Omental fat pad (tissue), 4 donors: ENCODE results near the gene ABI1. TPM values are rescaled to one million over a fixed set of nuclear protein-coding genes. Genes with fewer than 3 reads are reported as not detected.

Experiments used
- ATAC-seq: fragments of 150-250 bp; one replicate; pipeline ENCODE4 v1.9.1; 2016; ENCODE audit warnings: mild to moderate bottlenecking, moderate library complexity; ENCODE audit not compliant: low FRiP score
- DNase-seq: peaks from one replicate; pipeline ENCODE4 v3.0.0-alpha.2; 2019; ENCODE audit warnings: low spot score
- total RNA-seq, 4 donors: library from RNA; depleted of rRNA; stranded (reverse); fragments of >200 nt; gene quantifications; one replicate each; pipeline ENCODE4 v1.1.0, GENCODE V29; 2016
- TF ChIP-seq, protein P1 (sequence below), 3 donors: fragments of 450-650 bp; IDR thresholded peaks; one replicate each; pipeline ENCODE4 v1.5.1; 2016 to 2017; ENCODE audit warnings: antibody characterized with exemption in 3 of 3, mild to moderate bottlenecking in 3 of 3, moderate library complexity in 2 of 3

Gene ABI1
- total RNA-seq, 4 donors from 2014 or later = 35.4 to 51.1 (median 39.8) TPM

DNA sequence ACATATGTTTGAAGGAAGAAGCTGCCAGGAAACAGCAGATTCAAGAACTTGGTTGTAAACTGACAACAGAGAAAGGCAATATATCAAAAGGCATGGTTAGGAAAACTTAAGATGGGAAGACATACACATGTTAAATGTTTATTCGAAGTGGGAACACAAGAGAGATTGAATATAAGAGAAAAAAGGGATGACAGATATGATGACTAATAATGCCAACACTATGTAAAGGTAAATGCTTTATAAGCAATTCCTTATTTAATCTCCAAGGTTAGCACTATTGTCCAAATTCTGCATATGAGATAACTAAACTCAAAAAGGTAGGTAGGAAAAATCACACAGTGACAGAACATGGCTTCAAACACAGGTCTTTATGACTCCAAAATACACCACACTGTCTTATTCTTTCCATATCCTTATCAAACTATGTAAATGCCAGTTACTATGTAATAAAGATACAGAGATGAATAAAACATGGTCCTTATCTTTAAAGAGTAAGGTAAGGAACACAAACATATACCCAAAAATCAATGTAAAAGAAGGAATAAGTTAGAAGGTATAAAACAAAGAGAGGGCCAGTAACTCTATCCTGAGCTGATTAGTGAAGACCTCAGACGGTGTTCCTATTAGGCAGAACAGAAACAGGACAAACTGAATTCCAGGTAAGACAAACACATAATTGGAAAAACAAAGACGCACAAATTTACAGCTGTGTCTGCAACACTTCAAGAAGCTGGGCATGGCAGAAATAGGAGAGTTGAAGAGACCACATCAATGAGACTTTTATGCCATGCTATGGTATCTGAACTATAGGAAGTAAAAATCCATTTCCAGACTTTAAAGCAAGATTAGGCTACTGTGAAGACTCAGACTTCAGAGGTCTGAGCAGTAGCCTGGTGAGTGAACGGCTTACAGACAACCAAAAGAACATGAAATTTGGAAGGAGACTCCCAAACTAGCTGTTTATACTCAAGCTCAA lies 56.1 kb downstream of the ABI1 start:
- TF ChIP-seq, protein P1, sequence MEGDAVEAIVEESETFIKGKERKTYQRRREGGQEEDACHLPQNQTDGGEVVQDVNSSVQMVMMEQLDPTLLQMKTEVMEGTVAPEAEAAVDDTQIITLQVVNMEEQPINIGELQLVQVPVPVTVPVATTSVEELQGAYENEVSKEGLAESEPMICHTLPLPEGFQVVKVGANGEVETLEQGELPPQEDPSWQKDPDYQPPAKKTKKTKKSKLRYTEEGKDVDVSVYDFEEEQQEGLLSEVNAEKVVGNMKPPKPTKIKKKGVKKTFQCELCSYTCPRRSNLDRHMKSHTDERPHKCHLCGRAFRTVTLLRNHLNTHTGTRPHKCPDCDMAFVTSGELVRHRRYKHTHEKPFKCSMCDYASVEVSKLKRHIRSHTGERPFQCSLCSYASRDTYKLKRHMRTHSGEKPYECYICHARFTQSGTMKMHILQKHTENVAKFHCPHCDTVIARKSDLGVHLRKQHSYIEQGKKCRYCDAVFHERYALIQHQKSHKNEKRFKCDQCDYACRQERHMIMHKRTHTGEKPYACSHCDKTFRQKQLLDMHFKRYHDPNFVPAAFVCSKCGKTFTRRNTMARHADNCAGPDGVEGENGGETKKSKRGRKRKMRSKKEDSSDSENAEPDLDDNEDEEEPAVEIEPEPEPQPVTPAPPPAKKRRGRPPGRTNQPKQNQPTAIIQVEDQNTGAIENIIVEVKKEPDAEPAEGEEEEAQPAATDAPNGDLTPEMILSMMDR (IDR thresholded peaks at IDR 0.05) = no peak
- no peak for ATAC-seq

DNA sequence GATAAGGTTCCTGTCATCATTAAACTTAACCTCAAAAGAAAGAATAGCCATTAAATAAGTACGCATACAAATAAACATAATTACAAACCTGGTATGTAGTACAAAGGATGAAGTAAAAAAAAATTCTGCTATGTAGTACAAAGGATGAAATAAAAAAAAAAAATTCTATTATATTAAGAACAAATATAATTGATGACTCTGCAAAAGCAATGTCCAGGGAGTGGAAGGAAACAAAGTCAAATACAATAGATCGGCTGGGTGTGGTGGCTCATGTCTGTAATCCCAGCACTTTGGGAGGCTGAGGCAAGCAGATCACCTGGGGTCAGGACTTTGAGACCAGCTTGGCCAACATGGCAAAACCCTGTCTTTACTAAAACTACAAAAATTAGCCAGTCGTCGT lies 56.9 kb downstream of the ABI1 start:
- DNase-seq (no peak), ATAC-seq (no peak)
- TF ChIP-seq, protein P1 (IDR thresholded peaks at IDR 0.05) = no peak

More for the DNA sequence above, 56.1 kb downstream of the ABI1 start:
- no peak for DNase-seq

DNA sequence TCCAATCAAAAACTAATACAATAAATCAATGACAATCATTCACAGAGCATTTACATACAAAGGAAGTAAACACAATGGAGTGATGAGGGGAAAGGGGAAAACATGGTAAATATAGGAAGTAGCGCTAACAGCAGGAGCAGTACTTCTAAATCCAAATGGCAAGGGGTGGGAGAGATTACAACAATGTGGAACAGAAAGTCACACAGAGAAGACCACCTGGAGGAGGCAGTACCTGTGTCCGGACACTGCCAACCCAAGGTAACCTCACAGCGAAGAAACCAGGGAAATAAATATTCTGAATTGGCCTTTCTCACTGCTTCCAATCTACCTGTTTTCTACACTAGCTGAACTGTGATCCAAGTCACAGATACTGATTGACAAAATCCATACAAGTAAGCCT lies 58.2 kb downstream of the ABI1 start:
- TF ChIP-seq, protein P1 (IDR thresholded peaks at IDR 0.05) = no peak
- ATAC-seq (no peak), DNase-seq (no peak)

DNA sequence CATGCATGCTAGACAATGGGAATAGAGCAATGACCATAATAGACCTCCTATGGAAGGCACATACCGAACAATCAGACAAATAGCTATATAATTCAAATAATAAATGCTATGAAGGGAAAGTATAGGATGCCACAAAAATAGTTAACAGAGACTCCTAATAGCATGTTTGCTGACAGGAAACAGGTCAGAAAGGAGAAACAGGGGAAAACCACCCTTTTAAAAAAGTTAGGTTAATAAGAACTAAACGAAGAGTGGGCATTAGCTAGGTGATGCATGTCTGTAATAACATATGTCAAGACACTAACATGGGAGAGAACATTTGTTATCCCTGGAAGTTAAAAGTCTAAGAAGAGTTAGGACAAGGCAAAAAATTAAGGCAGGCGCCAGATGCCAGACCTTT lies 58.9 kb downstream of the ABI1 start:
- DNase-seq (no peak), ATAC-seq (no peak)
- TF ChIP-seq, protein P1 (IDR thresholded peaks at IDR 0.05) = no peak

DNA sequence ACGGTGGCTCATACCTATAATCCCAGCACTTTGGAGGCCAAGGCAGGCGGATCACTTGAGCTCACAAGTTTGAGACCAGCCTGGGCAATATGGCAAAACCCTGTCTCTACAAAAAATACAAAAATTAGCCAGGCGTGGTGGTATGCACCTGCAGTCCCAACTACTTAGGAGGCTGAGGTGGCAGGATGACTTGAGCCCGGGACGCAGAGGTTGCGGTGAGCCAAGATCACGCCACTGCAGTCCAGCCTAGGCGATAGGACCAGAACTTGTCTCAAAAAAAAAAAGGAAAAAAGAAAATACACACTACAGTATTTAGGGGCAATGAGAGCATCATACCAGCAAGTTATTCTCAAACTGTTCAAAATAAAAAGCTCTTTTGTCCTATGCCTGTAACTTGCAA lies 59.5 kb downstream of the ABI1 start:
- ATAC-seq = no peak
- no peak for DNase-seq
- TF ChIP-seq, protein P1 (IDR thresholded peaks at IDR 0.05) = no peak

DNA sequence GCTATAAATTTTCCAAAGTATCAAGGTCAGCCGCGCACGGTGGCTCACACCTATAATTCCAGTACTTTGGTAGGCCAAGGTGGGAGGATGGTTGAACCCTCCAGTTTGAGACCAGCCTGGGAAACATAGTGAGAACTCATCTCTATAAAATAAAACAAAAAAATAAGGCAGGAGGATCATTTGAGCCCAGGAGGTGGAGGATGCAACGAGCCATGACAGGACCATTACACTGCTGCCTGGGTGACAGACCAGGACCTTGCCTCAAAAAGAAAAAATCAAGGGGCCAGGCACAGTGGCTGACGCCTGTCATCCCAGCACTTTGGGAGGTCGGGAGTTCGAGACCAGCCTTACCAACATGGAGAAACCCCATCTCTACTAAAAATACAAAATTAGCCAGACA lies 60.3 kb downstream of the ABI1 start:
- DNase-seq (no peak), ATAC-seq (no peak)
- TF ChIP-seq, protein P1 (IDR thresholded peaks at IDR 0.05) = no peak

DNA sequence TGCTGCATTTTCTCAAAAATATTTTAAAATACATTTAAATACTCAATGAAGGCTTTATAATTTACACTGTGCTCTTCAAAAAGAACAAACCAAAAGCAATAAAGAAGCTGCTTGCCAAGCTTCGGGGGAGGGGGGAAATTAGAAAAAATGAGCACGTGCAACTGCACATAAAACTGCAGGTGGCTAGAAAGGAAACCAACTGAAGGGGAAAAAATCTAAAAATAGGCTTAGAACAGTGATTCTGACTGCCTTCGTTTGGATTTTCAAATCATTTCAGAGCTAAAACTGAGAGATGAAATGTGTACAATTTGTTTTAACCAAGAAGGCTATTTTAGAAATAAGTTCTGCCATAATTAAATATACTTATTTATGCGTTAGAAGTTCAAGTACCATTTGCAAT lies 61.4 kb downstream of the ABI1 start:
- DNase-seq = no peak
- TF ChIP-seq, protein P1 (IDR thresholded peaks at IDR 0.05) = no peak
- no peak for ATAC-seq
